H1 (cell line): ENCODE data around the gene FLOT1. TPM values are rescaled to one million over a fixed set of nuclear protein-coding genes. Genes with fewer than 3 reads are reported as not detected.
"Not testable (repeated sequence)": the region's sequence is repeated elsewhere in the genome, so short reads cannot be mapped to it uniquely, and the experiment has no call there.

Source experiments
- CTCF ChIA-PET: fragments of 300-600 bp; sonication (Branson Sonifier 250); formaldehyde crosslinking; loops from one replicate; lab custom pipeline; 2021; ENCODE audit not compliant: partially characterized antibody; lab: Charles Lee
- POLR2A ChIA-PET: fragments of 300-600 bp; sonication (Branson Sonifier 250); formaldehyde crosslinking; loops from one replicate; lab custom pipeline; 2021; ENCODE audit warnings: inconsistent platforms; ENCODE audit not compliant: partially characterized antibody; lab: Charles Lee
- DNase-seq, 2 experiments: peaks; one replicate each; pipeline versions ENCODE4 v3.0.0 to v3.0.0-alpha.2; 2010 to 2022; ENCODE audit warnings: low spot score in 2 of 2, low read depth in 1 of 2, mixed read lengths in 1 of 2
- FAIRE-seq: peaks from 2 replicates; lab custom pipeline; 2011; peaks lifted over from hg19 to GRCh38; lab: Jason Lieb, UNC
- H2AFZ ChIP-seq: 2 replicates; pipeline ENCODE4 v1.8.1; 2012; ENCODE audit warnings: low read length, inconsistent platforms
- H2AK5ac ChIP-seq: 2 replicates; pipeline ENCODE4 v1.6.1; 2013; ENCODE audit warnings: low read depth, low read length
- H2BK120ac ChIP-seq: replicated peaks from 2 replicates; pipeline ENCODE3; 2013; ENCODE audit warnings: low read depth, low read length, inconsistent platforms
- H2BK12ac ChIP-seq: 2 replicates; pipeline ENCODE4 v1.6.1; 2013; ENCODE audit warnings: low read depth, low read length
- H2BK15ac ChIP-seq: 2 replicates; pipeline ENCODE4 v1.6.1; 2013; ENCODE audit warnings: low read length
- H2BK20ac ChIP-seq: 2 replicates; pipeline ENCODE4 v1.6.1; 2013; ENCODE audit warnings: low read length
- H2BK5ac ChIP-seq: 2 replicates; pipeline ENCODE4 v1.6.1; 2013; ENCODE audit warnings: low read depth, low read length
- H3K14ac ChIP-seq: 2 replicates; pipeline ENCODE4 v1.6.1; 2013; ENCODE audit warnings: inconsistent platforms; ENCODE audit not compliant: insufficient read length
- H3K18ac ChIP-seq: 2 replicates; pipeline ENCODE4 v1.6.1; 2013; ENCODE audit warnings: low read length; ENCODE audit errors: extremely low read depth
- H3K23ac ChIP-seq: 2 replicates; pipeline ENCODE4 v1.6.1; 2013; ENCODE audit warnings: inconsistent platforms; ENCODE audit not compliant: insufficient read length
- H3K23me2 ChIP-seq: 2 replicates; pipeline ENCODE4 v1.6.1; 2013; ENCODE audit warnings: low read depth, low read length
- H3K27ac ChIP-seq: 2 replicates; pipeline ENCODE4 v1.6.1; 2011; ENCODE audit warnings: low read depth, low read length, inconsistent platforms
- H3K27me3 ChIP-seq, 4 experiments: replicated peaks in 1 of 4; 1 replicate in 1 of 4; 2 replicates in 3 of 4; pipeline versions ENCODE4 v1.6.1 to v1.8.1; 2011 to 2013; ENCODE audit warnings: low read length in 3 of 4, mild to moderate bottlenecking in 3 of 4, inconsistent platforms in 2 of 4, mixed read lengths in 2 of 4, moderate library complexity in 1 of 4; ENCODE audit not compliant: control insufficient read depth in 3 of 4, insufficient read depth in 3 of 4; ENCODE audit errors: extremely low read depth in 1 of 4
- H3K36me3 ChIP-seq, 4 experiments: 2 replicates each; pipeline versions ENCODE4 v1.6.1 to v1.8.1; 2011 to 2013; ENCODE audit warnings: mild to moderate bottlenecking in 4 of 4, low read length in 3 of 4, moderate library complexity in 2 of 4, control low read depth in 1 of 4, inconsistent platforms in 1 of 4; ENCODE audit not compliant: insufficient read depth in 4 of 4, control insufficient read depth in 2 of 4
- H3K4ac ChIP-seq: replicated peaks from 2 replicates; pipeline ENCODE3; 2013; ENCODE audit warnings: low read length, low read depth, mixed read lengths, inconsistent platforms; ENCODE audit not compliant: insufficient read length
- H3K4me1 ChIP-seq, 4 experiments: replicated peaks in 1 of 4; 1 replicate in 1 of 4; 2 replicates in 3 of 4; pipeline versions ENCODE4 v1.6.1 to v1.8.1; 2011 to 2013; ENCODE audit warnings: low read length in 3 of 4, inconsistent platforms in 2 of 4, mixed read lengths in 1 of 4; ENCODE audit not compliant: insufficient read depth in 4 of 4, control insufficient read depth in 3 of 4
- H3K4me2 ChIP-seq, 2 experiments: 2 replicates each; pipeline versions ENCODE4 v1.6.1 to v1.8.1; 2011 to 2013; ENCODE audit warnings: low read depth in 2 of 2, low read length in 2 of 2, control low read depth in 1 of 2, inconsistent platforms in 1 of 2, mild to moderate bottlenecking in 1 of 2; ENCODE audit not compliant: insufficient read depth in 1 of 2
- H3K4me3 ChIP-seq, 4 experiments: fragments of 200-600, 300-600 bp in 1 of 4; sonication (generic), shearing (Covaris generic), sonication (Bioruptor Twin) in 1 of 4; 2 replicates each; pipeline versions ENCODE4 v1.5.1 to v1.8.1; 2011 to 2016; ENCODE audit warnings: low read length in 4 of 4, low read depth in 3 of 4, control low read depth in 2 of 4, inconsistent platforms in 2 of 4, mild to moderate bottlenecking in 2 of 4, mixed read lengths in 1 of 4, moderate library complexity in 1 of 4; ENCODE audit not compliant: insufficient read depth in 2 of 4; ENCODE audit errors: extremely low read depth in 1 of 4
- H3K56ac ChIP-seq: replicated peaks from 2 replicates; pipeline ENCODE3; 2013; ENCODE audit warnings: low read depth, mild to moderate bottlenecking, mixed read lengths, low read length, inconsistent platforms; ENCODE audit not compliant: insufficient read length
- H3K79me1 ChIP-seq: 2 replicates; pipeline ENCODE4 v1.6.1; 2013; ENCODE audit warnings: low read depth, low read length, control low read depth
- H3K79me2 ChIP-seq, 2 experiments: 2 replicates each; pipeline versions ENCODE4 v1.6.1 to v1.8.1; 2012 to 2013; ENCODE audit warnings: low read length in 2 of 2, mild to moderate bottlenecking in 2 of 2, inconsistent platforms in 1 of 2; ENCODE audit not compliant: insufficient read depth in 2 of 2, control insufficient read depth in 1 of 2
- H3K9ac ChIP-seq, 4 experiments: replicated peaks in 1 of 4; 1 replicate in 1 of 4; 2 replicates in 3 of 4; pipeline versions ENCODE4 v1.6.1 to v1.8.1; 2011 to 2013; ENCODE audit warnings: low read depth in 3 of 4, low read length in 3 of 4, control low read depth in 2 of 4, mild to moderate bottlenecking in 2 of 4, moderate library complexity in 2 of 4, inconsistent platforms in 1 of 4; ENCODE audit errors: extremely low read depth in 1 of 4
- H3K9me3 ChIP-seq, 2 experiments: 2 replicates each; pipeline versions ENCODE4 v1.6.1 to v1.8.1; 2012 to 2013; ENCODE audit warnings: mild to moderate bottlenecking in 2 of 2, moderate library complexity in 2 of 2, control low read depth in 1 of 2, inconsistent platforms in 1 of 2, low read depth in 1 of 2, low read length in 1 of 2, mixed read lengths in 1 of 2; ENCODE audit not compliant: insufficient read depth in 2 of 2
- H4K20me1 ChIP-seq, 2 experiments: replicated peaks in 1 of 2; 2 replicates each; pipeline versions ENCODE3 to v1.8.1; 2011 to 2013; ENCODE audit warnings: inconsistent platforms in 2 of 2, low read length in 2 of 2, mild to moderate bottlenecking in 1 of 2; ENCODE audit not compliant: insufficient read depth in 2 of 2, control insufficient read depth in 1 of 2
- H4K5ac ChIP-seq: 2 replicates; pipeline ENCODE4 v1.6.1; 2013; ENCODE audit warnings: low read length, low read depth, mixed read lengths, inconsistent platforms; ENCODE audit not compliant: insufficient read length
- H4K8ac ChIP-seq: 2 replicates; pipeline ENCODE4 v1.8.0; 2013; ENCODE audit warnings: mild to moderate bottlenecking, moderate library complexity, low read length, inconsistent platforms; ENCODE audit not compliant: insufficient read depth; ENCODE audit errors: extremely low read depth
- H4K91ac ChIP-seq: replicated peaks from 2 replicates; pipeline ENCODE3; 2013; ENCODE audit warnings: low read length, mixed read lengths, inconsistent platforms; ENCODE audit not compliant: insufficient read length
- CHD1 ChIP-seq: IDR thresholded peaks from 2 replicates; pipeline ENCODE4 v1.6.1; 2012; ENCODE audit warnings: low read depth, low read length, improper control_type of control experiment
- MAFK ChIP-seq: IDR thresholded peaks from 2 replicates; pipeline ENCODE4 v1.6.1; 2012; ENCODE audit warnings: low read depth, mild to moderate bottlenecking, improper control_type of control experiment, low read length
- WGBS, 2 experiments: shearing (Covaris generic) in 1 of 2; methylation state at CpG; one replicate each; pipeline versions ENCODE4 v1.1.6 to v1.1.7; 2013 to 2015; ENCODE audit warnings: low lambda C conversion rate in 2 of 2, mixed read lengths in 2 of 2, inconsistent platforms in 1 of 2, low coverage in 1 of 2, missing lambda C conversion rate in 1 of 2; ENCODE audit not compliant: insufficient replicate concordance in 2 of 2, insufficient coverage in 1 of 2, insufficient read length in 1 of 2; ENCODE audit errors: extremely low coverage in 1 of 2, missing lambda C conversion rate in 1 of 2; 5-methylcytosine and 5-hydroxymethylcytosine counted together
- polyA plus RNA-seq, 7 experiments: library from polyadenylated mRNA; depleted of rRNA in 3 of 7; stranded (reverse) in 5 of 7; unstranded in 2 of 7; fragments of >200 nt in 5 of 7; fragments of 200-250 nt in 2 of 7; gene quantifications; 1 replicate in 5 of 7; 2 replicates in 1 of 7; 4 replicates in 1 of 7; pipeline versions ENCODE4 v1.2.1 to v1.2.3, GENCODE V29; 2011 to 2013; ENCODE audit warnings: missing spikeins in 2 of 7, mixed read lengths in 2 of 7
- total RNA-seq: library from RNA; stranded (reverse); fragmentation: NEBNext Ultra II Directional; extraction: Animal tissue kit (Norgen Biotek cat#: 25700); gene quantifications from 2 replicates; pipeline ENCODE4 v1.2.1, GENCODE V29; 2021

FLOT1 gene
- total and polyA plus RNA-seq, 2 of the 8 experiments (the other 6 are each of a cell fraction or from before 2014, with no cell fraction given): 87.5 to 88.1 TPM

DNA sequence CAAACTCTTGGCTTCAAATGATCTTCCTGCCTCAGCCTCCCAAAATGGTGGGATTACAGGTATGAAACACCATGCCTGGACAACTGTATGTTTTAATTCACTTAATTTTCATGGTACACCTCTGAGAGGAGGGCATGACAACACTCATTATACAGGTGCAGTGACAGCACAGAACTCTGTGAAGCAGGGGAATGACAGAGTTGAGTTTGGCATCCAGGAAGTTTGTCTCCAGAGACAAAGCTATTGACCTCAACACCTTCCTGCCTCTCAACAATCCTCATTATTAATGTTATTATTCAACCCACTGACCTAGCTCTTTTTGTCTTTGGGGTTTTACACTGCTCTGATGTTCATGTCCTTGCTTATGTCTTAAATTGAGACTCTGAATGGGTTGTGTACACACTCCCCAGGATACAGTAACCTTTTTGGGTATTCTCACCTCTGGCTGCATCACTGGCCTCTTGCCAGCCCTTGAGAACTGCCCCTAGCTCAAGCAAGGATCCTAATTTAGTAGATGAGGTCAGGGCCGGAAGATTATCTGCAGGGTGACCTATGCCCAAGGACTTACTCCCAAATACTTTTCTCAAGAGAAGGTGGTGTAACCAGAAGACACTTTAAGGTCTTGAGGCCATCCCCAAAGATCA, 14.9 kb upstream of the FLOT1 start (continued):
- TF ChIP-seq CHD1: no peak
- TF ChIP-seq MAFK: no peak

DNA sequence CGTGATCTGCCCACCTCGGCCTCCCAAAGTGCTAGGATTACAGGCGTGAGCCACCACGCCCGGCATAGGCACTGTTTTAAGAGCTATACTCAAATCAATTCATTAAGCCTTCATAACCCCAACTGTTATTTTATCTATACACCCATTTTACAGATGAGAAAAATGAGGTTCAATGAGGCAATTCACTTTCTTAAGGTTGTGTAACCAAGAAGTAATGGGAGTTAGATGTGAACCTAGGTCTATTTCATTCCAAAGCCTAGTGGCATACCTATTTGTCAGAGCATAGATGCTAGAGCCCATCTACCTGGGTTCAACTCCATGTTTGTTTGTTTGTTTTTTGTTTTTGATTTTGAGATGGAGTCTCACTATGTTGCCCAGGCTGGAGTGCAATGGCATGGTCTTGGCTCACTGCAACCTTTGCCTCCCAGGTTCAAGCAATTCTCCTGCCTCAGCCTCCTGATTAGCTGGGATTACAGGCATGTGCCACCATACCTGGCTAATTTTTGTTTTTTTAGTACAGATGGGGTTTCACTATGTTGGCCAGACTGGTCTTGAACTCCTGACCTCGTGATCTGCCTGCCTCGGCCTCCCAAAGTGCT, 14.0 kb upstream of the FLOT1 start:
- H2AFZ ChIP-seq, H4K91ac ChIP-seq, FAIRE-seq, H3K9ac ChIP-seq, H4K5ac ChIP-seq, H3K4me3 ChIP-seq, H2BK120ac ChIP-seq, H3K27me3 ChIP-seq, H3K27ac ChIP-seq, H2BK15ac ChIP-seq, H3K79me2 ChIP-seq, H4K8ac ChIP-seq, H3K14ac ChIP-seq, H3K23me2 ChIP-seq, H3K4me2 ChIP-seq, H3K4me1 ChIP-seq, H2BK5ac ChIP-seq, H2BK12ac ChIP-seq, H3K9me3 ChIP-seq, DNase-seq, H3K36me3 ChIP-seq, H3K4ac ChIP-seq, H4K20me1 ChIP-seq, H3K79me1 ChIP-seq, H3K23ac ChIP-seq, H2AK5ac ChIP-seq, H3K56ac ChIP-seq, H2BK20ac ChIP-seq, H3K18ac ChIP-seq: not testable (repeated sequence)
- ChIA-PET POLR2A (interaction anchor here (0.7 to 1.0 kb wide), 3 partner anchors 12 to 13 kb away, joined by 3 read pairs; partner anchors contain the start of gene IER3), CTCF (interaction anchor here (0.6 to 2.0 kb wide), 6 partner anchors 10 to 1031 kb away, joined by 3 to 7 read pairs (median 3); no protein-coding TSS in a partner anchor)
- 92% methylated on average over 7 of the region's 7 CpGs; no CpG with 5 or more reads in 1 of the 2 experiments for WGBS, 2 experiments
